ENCODE measurements around the gene SLC29A2.

- TF ChIP-seq, protein P1, sequence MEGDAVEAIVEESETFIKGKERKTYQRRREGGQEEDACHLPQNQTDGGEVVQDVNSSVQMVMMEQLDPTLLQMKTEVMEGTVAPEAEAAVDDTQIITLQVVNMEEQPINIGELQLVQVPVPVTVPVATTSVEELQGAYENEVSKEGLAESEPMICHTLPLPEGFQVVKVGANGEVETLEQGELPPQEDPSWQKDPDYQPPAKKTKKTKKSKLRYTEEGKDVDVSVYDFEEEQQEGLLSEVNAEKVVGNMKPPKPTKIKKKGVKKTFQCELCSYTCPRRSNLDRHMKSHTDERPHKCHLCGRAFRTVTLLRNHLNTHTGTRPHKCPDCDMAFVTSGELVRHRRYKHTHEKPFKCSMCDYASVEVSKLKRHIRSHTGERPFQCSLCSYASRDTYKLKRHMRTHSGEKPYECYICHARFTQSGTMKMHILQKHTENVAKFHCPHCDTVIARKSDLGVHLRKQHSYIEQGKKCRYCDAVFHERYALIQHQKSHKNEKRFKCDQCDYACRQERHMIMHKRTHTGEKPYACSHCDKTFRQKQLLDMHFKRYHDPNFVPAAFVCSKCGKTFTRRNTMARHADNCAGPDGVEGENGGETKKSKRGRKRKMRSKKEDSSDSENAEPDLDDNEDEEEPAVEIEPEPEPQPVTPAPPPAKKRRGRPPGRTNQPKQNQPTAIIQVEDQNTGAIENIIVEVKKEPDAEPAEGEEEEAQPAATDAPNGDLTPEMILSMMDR (IDR thresholded peaks at IDR 0.05), result no peak
- no peak for TF ChIP-seq EZH2phosphoT487 (IDR thresholded peaks at IDR 0.05)
Observed at GRCh38 chr11:66359662-66360087, 11.9 kb downstream of the SLC29A2 start.

Data from neural progenitor cell (in vitro differentiated cells).